ENCODE measurements around the gene PARP14. TPM values are rescaled to one million over a fixed set of nuclear protein-coding genes. Genes with fewer than 3 reads are reported as not detected.
"Not testable (repeated sequence)": the region's sequence is repeated elsewhere in the genome, so short reads cannot be mapped to it uniquely, and the experiment has no call there.

The PARP14 gene
- total RNA-seq, 1 donor from 2014 or later = 11.7 TPM

DNA sequence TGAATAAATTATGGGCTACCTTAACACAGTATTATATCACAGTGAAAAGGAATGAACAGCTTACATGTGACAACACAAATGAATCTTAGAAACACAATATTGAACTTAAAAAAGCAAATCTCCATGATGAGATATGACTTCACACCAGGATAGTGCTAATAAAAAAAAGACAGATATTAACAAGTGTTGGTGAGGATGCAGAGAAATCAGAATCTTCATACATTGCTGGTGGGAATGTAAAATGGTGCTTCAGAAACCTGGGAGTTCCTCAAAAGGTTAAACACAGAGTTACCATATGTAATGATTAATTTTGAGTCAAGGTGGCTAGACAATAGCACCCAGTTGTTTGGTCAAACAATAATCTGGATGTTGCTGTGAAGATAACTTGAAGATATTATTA is 61.6 kb downstream of the PARP14 start:
- Histone ChIP-seq H3K36me3 (peaks cover 38% of the 10 kb centered on the region), H3K4me3 (no peak overlapping the region), H3K9me3 (replicated peaks) (peaks cover 3% of the 10 kb centered on the region), H3K27me3 (ENCODE audit: low read depth) (no peaks in the 10 kb centered on the region), H3K27ac (replicated peaks) (no peak overlapping the region), H3K4me1 (no peaks in the 10 kb centered on the region)
- DNase-seq = no peak
- TF ChIP-seq CTCF (IDR thresholded peaks at IDR 0.05; ENCODE audit: borderline replicate concordance) = no peak
- intact Hi-C loops (cut with micrococcal nuclease) = no loop called here

DNA sequence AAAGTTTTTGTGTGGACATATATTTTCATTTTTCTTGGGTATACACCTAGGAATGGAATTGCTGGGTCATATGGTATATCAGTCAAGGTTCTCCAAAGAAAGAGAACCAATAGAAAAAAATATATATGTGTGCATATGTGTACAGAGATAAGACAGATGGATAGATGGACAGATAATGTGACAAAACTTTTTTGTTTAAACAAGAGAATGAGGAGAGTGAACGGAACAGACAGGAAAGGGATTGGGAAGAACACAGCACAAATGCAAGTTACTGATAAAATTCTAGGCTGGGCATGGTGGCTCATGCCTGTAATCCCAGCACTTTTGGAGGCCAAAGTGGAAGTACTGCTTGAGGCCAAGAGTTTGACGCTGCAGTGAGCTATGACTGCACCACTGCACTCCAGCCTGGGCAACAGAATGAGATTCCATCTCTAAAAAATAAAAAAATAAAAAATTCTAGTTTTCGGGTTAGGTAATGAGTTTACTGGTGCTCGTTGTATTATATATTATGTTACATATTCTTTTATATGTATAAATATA is 63.0 kb downstream of the PARP14 start:
- Histone ChIP-seq H3K4me3 (no peak overlapping the region), H3K9me3 (replicated peaks) (peaks cover 3% of the 10 kb centered on the region), H3K4me1 (no peaks in the 10 kb centered on the region), H3K27ac (replicated peaks) (no peak overlapping the region), H3K36me3 (peaks cover 38% of the 10 kb centered on the region), H3K27me3 (ENCODE audit: low read depth) (no peaks in the 10 kb centered on the region)
- no peak for DNase-seq
- intact Hi-C loops (cut with micrococcal nuclease) = no loop called here
- no peak for TF ChIP-seq CTCF (IDR thresholded peaks at IDR 0.05; ENCODE audit: borderline replicate concordance)

GRCh38 chr3:122745369-122746021 is 64.9 kb downstream of the PARP14 start:
- no peak overlapping the region for H3K27ac ChIP-seq (replicated peaks)
- no peaks in the 10 kb centered on the region for H3K4me1 ChIP-seq
- no peaks in the 10 kb centered on the region for H3K27me3 ChIP-seq (ENCODE audit: low read depth)
- DNase-seq = no peak
- peaks cover 20% of the 10 kb centered on the region for H3K36me3 ChIP-seq
- intact Hi-C loops (cut with micrococcal nuclease) = no loop called here
- TF ChIP-seq CTCF (IDR thresholded peaks at IDR 0.05; ENCODE audit: borderline replicate concordance) = no peak
- H3K4me3 ChIP-seq = no peak overlapping the region
- no peaks in the 10 kb centered on the region for H3K9me3 ChIP-seq (replicated peaks)

GRCh38 chr3:122747295-122747694 is 66.7 kb downstream of the PARP14 start:
- H3K36me3 ChIP-seq = peaks cover 26% of the 10 kb centered on the region
- H3K9me3 ChIP-seq (replicated peaks); H3K27me3 ChIP-seq (ENCODE audit: low read depth); H3K4me3 ChIP-seq; intact Hi-C loops (cut with micrococcal nuclease); H3K4me1 ChIP-seq; DNase-seq; H3K27ac ChIP-seq (replicated peaks): not testable (repeated sequence)

- no peak for TF ChIP-seq CTCF (IDR thresholded peaks at IDR 0.05; ENCODE audit: borderline replicate concordance)
- Histone ChIP-seq H3K4me1 (no peaks in the 10 kb centered on the region), H3K4me3 (no peak overlapping the region), H3K27me3 (ENCODE audit: low read depth) (no peaks in the 10 kb centered on the region), H3K9me3 (replicated peaks) (no peaks in the 10 kb centered on the region), H3K36me3 (peaks cover 26% of the 10 kb centered on the region), H3K27ac (replicated peaks) (no peak overlapping the region)
- DNase-seq = no peak
- intact Hi-C loops (cut with micrococcal nuclease) = no loop called here
Measured at GRCh38 chr3:122748347-122748746, 67.7 kb downstream of the PARP14 start.

- DNase-seq = no peak
- H3K27me3 ChIP-seq (ENCODE audit: low read depth) = no peaks in the 10 kb centered on the region
- TF ChIP-seq CTCF (IDR thresholded peaks at IDR 0.05; ENCODE audit: borderline replicate concordance) = peak; percentile 68
- intact Hi-C loops (cut with micrococcal nuclease) = no loop called here
- no peaks in the 10 kb centered on the region for H3K9me3 ChIP-seq (replicated peaks)
- no peak overlapping the region for H3K4me3 ChIP-seq
- no peak overlapping the region for H3K27ac ChIP-seq (replicated peaks)
- H3K36me3 ChIP-seq = peaks cover 45% of the 10 kb centered on the region
- peaks cover 1% of the 10 kb centered on the region for H3K4me1 ChIP-seq
Measured at GRCh38 chr3:122754929-122755328, 74.3 kb downstream of the PARP14 start.
